Activated T-cell treated with anti-CD3 and anti-CD28 coated beads, Interleukin-2, amount 50 U/mL, for 24 hours (primary cell): ENCODE data around the gene FAM168A.

Experiments used
- DNase-seq: peaks from one replicate; pipeline ENCODE4 v3.0.0-alpha.2; 2020
- H3K27ac Mint-ChIP-seq: 2 replicates; pipeline ENCODE4 v1.8.0; 2020; ENCODE audit warnings: mild to moderate bottlenecking, mixed read lengths
- H3K27me3 Mint-ChIP-seq: 2 replicates; pipeline ENCODE4 v1.8.0; 2020; ENCODE audit warnings: mixed read lengths
- H3K36me3 Mint-ChIP-seq: 2 replicates; pipeline ENCODE4 v1.8.0; 2020; ENCODE audit warnings: low read depth, mixed read lengths
- H3K4me1 Mint-ChIP-seq: 2 replicates; pipeline ENCODE4 v1.8.0; 2020; ENCODE audit warnings: low read depth, mixed read lengths
- H3K4me3 Mint-ChIP-seq: 2 replicates; pipeline ENCODE4 v1.8.0; 2020; ENCODE audit warnings: mild to moderate bottlenecking, moderate library complexity, mixed read lengths
- H3K9me3 Mint-ChIP-seq: 2 replicates; pipeline ENCODE4 v1.8.0; 2020; ENCODE audit warnings: mixed read lengths

FAM168A gene

GRCh38 chr11:73399636-73400035, 198.3 kb downstream of the FAM168A start:
- Mint-ChIP-seq H3K9me3 (no peaks in the 10 kb centered on the region), H3K4me3 (no peak overlapping the region), H3K4me1 (no peaks in the 10 kb centered on the region), H3K36me3 (peaks cover 57% of the 10 kb centered on the region), H3K27ac (peak overlapping the region; percentile 82), H3K27me3 (no peaks in the 10 kb centered on the region)
- no peak for DNase-seq

GRCh38 chr11:73399159-73399590, 198.7 kb downstream of the FAM168A start:
- Mint-ChIP-seq H3K27me3 (no peaks in the 10 kb centered on the region), H3K27ac (peak overlapping the region; percentile 82), H3K36me3 (peaks cover 62% of the 10 kb centered on the region), H3K9me3 (no peaks in the 10 kb centered on the region), H3K4me1 (no peaks in the 10 kb centered on the region), H3K4me3 (no peak overlapping the region)
- peak; percentile 26 for DNase-seq

GRCh38 chr11:73398721-73399120, 199.2 kb downstream of the FAM168A start:
- H3K9me3 Mint-ChIP-seq, result no peaks in the 10 kb centered on the region
- H3K27me3 Mint-ChIP-seq, result no peaks in the 10 kb centered on the region
- no peak for DNase-seq
- no peak overlapping the region for H3K4me3 Mint-ChIP-seq
- H3K36me3 Mint-ChIP-seq, result peaks cover 66% of the 10 kb centered on the region
- peak overlapping the region; percentile 82 for H3K27ac Mint-ChIP-seq
- H3K4me1 Mint-ChIP-seq, result no peaks in the 10 kb centered on the region

- Mint-ChIP-seq H3K27ac (peak overlapping the region; percentile 47), H3K27me3 (no peaks in the 10 kb centered on the region), H3K4me3 (no peak overlapping the region), H3K36me3 (peaks cover 72% of the 10 kb centered on the region), H3K4me1 (no peaks in the 10 kb centered on the region), H3K9me3 (no peaks in the 10 kb centered on the region)
- no peak for DNase-seq
These were observed 199.8 kb downstream of the FAM168A start for GRCh38 chr11:73398132-73398526.

GRCh38 chr11:73397468-73398131, 200.3 kb downstream of the FAM168A start:
- Mint-ChIP-seq H3K4me1 (no peaks in the 10 kb centered on the region), H3K27me3 (no peaks in the 10 kb centered on the region), H3K9me3 (no peaks in the 10 kb centered on the region), H3K4me3 (no peak overlapping the region), H3K27ac (peak overlapping the region; percentile 47), H3K36me3 (peaks cover 76% of the 10 kb centered on the region)
- DNase-seq, result no peak

- Mint-ChIP-seq H3K9me3 (no peaks in the 10 kb centered on the region), H3K27me3 (no peaks in the 10 kb centered on the region), H3K4me1 (no peaks in the 10 kb centered on the region), H3K4me3 (no peak overlapping the region), H3K27ac (no peak overlapping the region), H3K36me3 (peaks cover 82% of the 10 kb centered on the region)
- no peak for DNase-seq
These were observed 200.9 kb downstream of the FAM168A start for GRCh38 chr11:73396985-73397384.

- Mint-ChIP-seq H3K27me3 (no peaks in the 10 kb centered on the region), H3K36me3 (peaks cover 82% of the 10 kb centered on the region), H3K9me3 (no peaks in the 10 kb centered on the region), H3K4me3 (no peak overlapping the region), H3K4me1 (no peaks in the 10 kb centered on the region), H3K27ac (peak overlapping the region; percentile 34)
- no peak for DNase-seq
These were observed 201.5 kb downstream of the FAM168A start for GRCh38 chr11:73396251-73396930.

- Mint-ChIP-seq H3K4me3 (no peak overlapping the region), H3K4me1 (no peaks in the 10 kb centered on the region), H3K36me3 (peaks cover 86% of the 10 kb centered on the region), H3K27ac (no peak overlapping the region), H3K27me3 (no peaks in the 10 kb centered on the region), H3K9me3 (no peaks in the 10 kb centered on the region)
- DNase-seq, result no peak
These were observed 202.4 kb downstream of the FAM168A start for GRCh38 chr11:73395297-73396208.

GRCh38 chr11:73394416-73395296, 203.3 kb downstream of the FAM168A start:
- Mint-ChIP-seq H3K27ac (no peak overlapping the region), H3K36me3 (peaks cover 91% of the 10 kb centered on the region), H3K9me3 (no peaks in the 10 kb centered on the region), H3K4me3 (no peak overlapping the region), H3K27me3 (no peaks in the 10 kb centered on the region), H3K4me1 (peaks cover 3% of the 10 kb centered on the region)
- no peak for DNase-seq

GRCh38 chr11:73393479-73394415, 204.2 kb downstream of the FAM168A start:
- Mint-ChIP-seq H3K27ac (peak overlapping the region; percentile 5), H3K36me3 (peaks cover 90% of the 10 kb centered on the region), H3K9me3 (no peaks in the 10 kb centered on the region), H3K27me3 (no peaks in the 10 kb centered on the region), H3K4me1 (peaks cover 3% of the 10 kb centered on the region), H3K4me3 (no peak overlapping the region)
- peak; percentile 74 for DNase-seq

GRCh38 chr11:73393011-73393380, 204.9 kb downstream of the FAM168A start:
- peak overlapping the region; percentile 5 for H3K27ac Mint-ChIP-seq
- peaks cover 7% of the 10 kb centered on the region for H3K4me1 Mint-ChIP-seq
- H3K4me3 Mint-ChIP-seq, result no peak overlapping the region
- no peak for DNase-seq
- peaks cover 87% of the 10 kb centered on the region for H3K36me3 Mint-ChIP-seq
- no peaks in the 10 kb centered on the region for H3K9me3 Mint-ChIP-seq
- no peaks in the 10 kb centered on the region for H3K27me3 Mint-ChIP-seq

- no peaks in the 10 kb centered on the region for H3K9me3 Mint-ChIP-seq
- no peak overlapping the region for H3K27ac Mint-ChIP-seq
- no peak overlapping the region for H3K4me3 Mint-ChIP-seq
- H3K27me3 Mint-ChIP-seq, result no peaks in the 10 kb centered on the region
- H3K36me3 Mint-ChIP-seq, result peaks cover 86% of the 10 kb centered on the region
- H3K4me1 Mint-ChIP-seq, result peaks cover 10% of the 10 kb centered on the region
- no peak for DNase-seq
These were observed 205.6 kb downstream of the FAM168A start for GRCh38 chr11:73392108-73393010.
